ENCODE results near the gene TP53I13. TPM values are rescaled to one million over a fixed set of nuclear protein-coding genes. Genes with fewer than 3 reads are reported as not detected.
A peak's percentile ranks its signal among the peaks of the same experiment; 100 is the strongest.

Gene TP53I13
- total RNA-seq, 1 donor from 2014 or later = 42.0 TPM

- peak overlapping the region; percentile 90 for H3K27ac Mint-ChIP-seq (ENCODE audit: unreplicated experiment)
- H3K4me1 Mint-ChIP-seq (ENCODE audit: unreplicated experiment) = peaks cover 69% of the 10 kb centered on the region
- TF ChIP-seq CTCF (IDR thresholded peaks at IDR 0.05) = no peak
- H3K9me3 Mint-ChIP-seq (ENCODE audit: unreplicated experiment) = no peaks in the 10 kb centered on the region
- no peak for DNase-seq (ENCODE audit: extremely low spot score, unreplicated experiment)
- no peaks in the 10 kb centered on the region for H3K36me3 Mint-ChIP-seq (ENCODE audit: unreplicated experiment)
- H3K4me3 Mint-ChIP-seq (ENCODE audit: unreplicated experiment) = peak overlapping the region; percentile 72
- H3K27me3 Mint-ChIP-seq (ENCODE audit: unreplicated experiment) = no peaks in the 10 kb centered on the region
Measured at GRCh38 chr17:29591146-29591736, 22.7 kb downstream of the TP53I13 start.

- peak; percentile 99 for TF ChIP-seq CTCF (IDR thresholded peaks at IDR 0.05)
Measured at GRCh38 chr17:29591737-29592608, 23.5 kb downstream of the TP53I13 start.

GRCh38 chr17:29592850-29593551, 24.5 kb downstream of the TP53I13 start, which contains the start of gene ANKRD13B:
TSS of gene ANKRD13B (plus strand) at chr17:29593132. CDS start at chr17:29593622, 490 bp downstream.
- Mint-ChIP-seq H3K27ac (ENCODE audit: unreplicated experiment) (peak within 1 kb of the TSS; percentile 90), H3K36me3 (ENCODE audit: unreplicated experiment) (no peaks in the 10 kb centered on the region), H3K4me3 (ENCODE audit: unreplicated experiment) (peak within 1 kb of the TSS; percentile 73), H3K27me3 (ENCODE audit: unreplicated experiment) (no peaks in the 10 kb centered on the region), H3K9me3 (ENCODE audit: unreplicated experiment) (no peaks in the 10 kb centered on the region), H3K4me1 (ENCODE audit: unreplicated experiment) (peaks cover 74% of the 10 kb centered on the region)
- TF ChIP-seq CTCF (IDR thresholded peaks at IDR 0.05) = no peak
- no peak for DNase-seq (ENCODE audit: extremely low spot score, unreplicated experiment)

More at GRCh38 chr17:29591737-29592608, 23.5 kb downstream of the TP53I13 start:
- Mint-ChIP-seq H3K36me3 (ENCODE audit: unreplicated experiment) (no peaks in the 10 kb centered on the region), H3K4me1 (ENCODE audit: unreplicated experiment) (peaks cover 71% of the 10 kb centered on the region), H3K27me3 (ENCODE audit: unreplicated experiment) (no peaks in the 10 kb centered on the region), H3K4me3 (ENCODE audit: unreplicated experiment) (peak overlapping the region; percentile 72), H3K9me3 (ENCODE audit: unreplicated experiment) (no peaks in the 10 kb centered on the region), H3K27ac (ENCODE audit: unreplicated experiment) (peak overlapping the region; percentile 90)
- DNase-seq (ENCODE audit: extremely low spot score, unreplicated experiment) = peak; percentile 98

- H3K36me3 Mint-ChIP-seq (ENCODE audit: unreplicated experiment) = no peaks in the 10 kb centered on the region
- peaks cover 71% of the 10 kb centered on the region for H3K4me1 Mint-ChIP-seq (ENCODE audit: unreplicated experiment)
- peak overlapping the region; percentile 18 for H3K27ac Mint-ChIP-seq (ENCODE audit: unreplicated experiment)
- no peak for DNase-seq (ENCODE audit: extremely low spot score, unreplicated experiment)
- no peaks in the 10 kb centered on the region for H3K9me3 Mint-ChIP-seq (ENCODE audit: unreplicated experiment)
- H3K27me3 Mint-ChIP-seq (ENCODE audit: unreplicated experiment) = no peaks in the 10 kb centered on the region
- peak overlapping the region; percentile 73 for H3K4me3 Mint-ChIP-seq (ENCODE audit: unreplicated experiment)
- peak; percentile 27 for TF ChIP-seq CTCF (IDR thresholded peaks at IDR 0.05)
Measured at GRCh38 chr17:29593591-29594518, 25.4 kb downstream of the TP53I13 start.

All from osteocyte (in vitro differentiated cells).